DOHH2 (cell line): ENCODE results near the gene CAMKK1.

Source experiments
- CTCF ChIP-seq: fragments of 200-600 bp; sonication (generic); IDR thresholded peaks from one replicate; pipeline ENCODE4 v1.5.1; 2014; ENCODE audit warnings: antibody characterized with exemption, mild to moderate bottlenecking, low read depth, low read length; ENCODE audit not compliant: poor library complexity, severe bottlenecking
- EZH2phosphoT487 ChIP-seq: fragments of 200-600 bp; sonication (generic); IDR thresholded peaks from 2 replicates; pipeline ENCODE4 v1.6.1; 2017; ENCODE audit warnings: borderline replicate concordance, mild to moderate bottlenecking, antibody characterized with exemption, low read length, moderate library complexity, mixed read lengths

- TF ChIP-seq CTCF (no peak), EZH2phosphoT487 (no peak)
These were observed 3.5 kb upstream of the CAMKK1 start for GRCh38 chr17:3896108-3896967.
